ENCODE data around the gene RNF2. TPM values are rescaled to one million over a fixed set of nuclear protein-coding genes. Genes with fewer than 3 reads are reported as not detected.
"Not testable (repeated sequence)": the region's sequence is repeated elsewhere in the genome, so short reads cannot be mapped to it uniquely, and the experiment has no call there.

Gene RNF2
- 17.1 and 18.8 TPM in 2 replicates for total RNA-seq (2014; rRNA removed; shearing (Covaris generic))

- DNase-seq (ENCODE audit: low spot score): peak; percentile 55
Observed at GRCh38 chr1:185044981-185045813, at the start of gene RNF2. Gene RNF2, plus strand, starts transcription at chr1:185045558. Its CDS starts 41,996 bp downstream, at chr1:185087554.

- not testable (repeated sequence) for DNase-seq (ENCODE audit: low spot score)
Observed at GRCh38 chr1:184999974-185000373, 45.4 kb upstream of the RNF2 start.

- DNase-seq (ENCODE audit: low spot score): not testable (repeated sequence)
Observed at GRCh38 chr1:185001312-185001880, 44.0 kb upstream of the RNF2 start.

DNA sequence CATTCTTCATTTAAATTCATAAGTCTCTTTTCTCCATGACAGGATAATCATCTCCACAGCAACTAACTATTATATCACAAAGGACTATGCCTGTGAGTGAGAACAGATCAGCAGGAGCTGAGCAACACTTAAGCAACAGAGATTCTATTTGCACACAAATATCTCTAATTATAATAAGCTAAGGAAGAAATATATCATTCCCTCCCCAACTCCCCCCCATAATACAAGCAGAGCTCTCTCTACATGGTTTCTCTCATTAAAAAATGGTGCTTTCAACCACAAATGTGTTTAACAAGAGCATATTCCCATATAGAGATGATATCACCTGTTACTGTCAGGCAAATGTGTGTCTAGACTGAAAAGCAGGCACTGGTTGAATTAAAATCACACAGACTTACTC, 36.5 kb upstream of the RNF2 start:
- no peak for DNase-seq (ENCODE audit: low spot score)

- DNase-seq (ENCODE audit: low spot score): no peak
Observed at GRCh38 chr1:185010361-185010760, 35.0 kb upstream of the RNF2 start.

- DNase-seq (ENCODE audit: low spot score): no peak
Observed at GRCh38 chr1:185014941-185015340, 30.4 kb upstream of the RNF2 start.

GRCh38 chr1:185015631-185016030, 29.7 kb upstream of the RNF2 start:
- DNase-seq (ENCODE audit: low spot score): no peak

GRCh38 chr1:185016880-185017279, 28.5 kb upstream of the RNF2 start:
- peak; percentile 40 for DNase-seq (ENCODE audit: low spot score)

DNA sequence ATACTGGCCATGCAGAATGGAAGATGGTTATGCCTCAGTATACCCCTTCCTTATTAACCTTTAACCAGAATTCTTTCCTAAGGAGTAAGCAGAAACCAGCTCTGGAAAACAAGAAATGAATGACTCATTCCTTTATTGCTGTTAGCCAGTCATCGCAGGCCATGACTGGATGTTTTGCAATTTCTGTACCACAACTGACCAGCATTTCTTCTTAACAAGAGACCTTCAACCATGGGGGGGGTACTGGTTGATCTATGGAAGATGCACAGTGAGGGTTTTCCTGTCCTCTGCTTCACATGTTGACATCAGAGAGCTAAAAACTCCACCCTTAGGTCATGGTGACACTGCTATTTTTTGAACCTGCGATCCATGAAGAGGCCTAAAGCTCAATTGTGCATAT, 28.0 kb upstream of the RNF2 start:
- peak; percentile 90 for DNase-seq (ENCODE audit: low spot score)

- no peak for DNase-seq (ENCODE audit: low spot score)
Observed at GRCh38 chr1:185017966-185018365, 27.4 kb upstream of the RNF2 start.

GRCh38 chr1:185027252-185027882, 18.0 kb upstream of the RNF2 start:
- DNase-seq (ENCODE audit: low spot score): no peak

GRCh38 chr1:185033686-185034085, 11.7 kb upstream of the RNF2 start:
- DNase-seq (ENCODE audit: low spot score): no peak

GRCh38 chr1:185035258-185035657, 10.1 kb upstream of the RNF2 start:
- no peak for DNase-seq (ENCODE audit: low spot score)

GRCh38 chr1:185038813-185039376, 6.5 kb upstream of the RNF2 start:
- DNase-seq (ENCODE audit: low spot score): no peak

DNA sequence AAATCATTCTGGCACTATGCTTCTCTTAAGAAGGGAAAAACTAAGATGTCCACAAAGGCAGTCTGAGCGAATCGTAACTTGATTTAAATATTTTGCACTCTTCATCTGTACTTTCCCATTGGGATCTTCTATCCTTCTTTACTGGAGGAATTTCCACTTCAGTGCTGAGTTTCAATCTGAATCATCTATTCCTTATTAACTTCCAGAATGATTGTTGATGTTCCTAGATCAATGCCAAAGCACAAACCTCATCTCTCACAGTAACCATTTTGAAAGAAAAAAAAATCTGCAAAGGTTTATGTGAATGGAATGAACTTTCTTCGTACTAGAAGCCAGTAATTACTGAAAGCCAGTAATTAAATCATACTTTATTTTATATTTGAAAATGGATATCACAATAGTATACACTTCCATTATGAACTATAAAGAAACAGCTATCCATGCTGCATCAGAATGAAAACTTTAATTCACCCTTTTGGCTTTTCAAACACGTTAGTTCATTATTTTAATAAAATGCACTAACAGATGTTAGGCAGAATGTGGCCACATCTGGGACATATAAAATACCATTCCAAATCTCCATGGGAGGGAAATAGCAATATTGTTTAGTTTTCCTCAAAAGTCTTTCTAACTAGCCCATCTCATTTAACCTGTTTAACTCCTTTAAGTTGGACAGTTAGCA, 5.5 kb upstream of the RNF2 start:
- DNase-seq (ENCODE audit: low spot score): no peak

- DNase-seq (ENCODE audit: low spot score): no peak
Observed at GRCh38 chr1:185040408-185040735, 5.0 kb upstream of the RNF2 start.

- DNase-seq (ENCODE audit: low spot score): no peak
Observed at GRCh38 chr1:185041742-185042141, 3.6 kb upstream of the RNF2 start.

DNA sequence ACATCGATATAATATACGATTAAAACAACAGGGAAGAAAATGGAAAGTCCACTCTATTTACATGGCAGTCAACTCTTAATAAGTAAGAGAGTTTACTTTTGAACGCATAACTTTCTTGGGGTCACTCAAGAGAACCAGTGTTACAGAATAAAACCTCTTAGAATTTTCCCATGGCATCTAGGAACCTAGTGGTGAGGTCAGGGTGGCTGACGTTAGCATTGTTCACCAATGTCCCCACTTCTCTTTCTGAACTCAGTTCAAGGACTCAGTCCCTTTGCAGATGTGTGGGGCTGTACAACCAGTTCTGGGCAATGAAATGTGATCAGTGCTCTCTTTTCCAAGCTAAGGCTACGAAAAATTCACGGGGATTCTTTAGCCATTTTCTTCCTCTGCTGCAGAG, 2.6 kb upstream of the RNF2 start:
- no peak for DNase-seq (ENCODE audit: low spot score)

- DNase-seq (ENCODE audit: low spot score): no peak
Observed at GRCh38 chr1:185044387-185044786, 971 bp upstream of the RNF2 start.

DNA sequence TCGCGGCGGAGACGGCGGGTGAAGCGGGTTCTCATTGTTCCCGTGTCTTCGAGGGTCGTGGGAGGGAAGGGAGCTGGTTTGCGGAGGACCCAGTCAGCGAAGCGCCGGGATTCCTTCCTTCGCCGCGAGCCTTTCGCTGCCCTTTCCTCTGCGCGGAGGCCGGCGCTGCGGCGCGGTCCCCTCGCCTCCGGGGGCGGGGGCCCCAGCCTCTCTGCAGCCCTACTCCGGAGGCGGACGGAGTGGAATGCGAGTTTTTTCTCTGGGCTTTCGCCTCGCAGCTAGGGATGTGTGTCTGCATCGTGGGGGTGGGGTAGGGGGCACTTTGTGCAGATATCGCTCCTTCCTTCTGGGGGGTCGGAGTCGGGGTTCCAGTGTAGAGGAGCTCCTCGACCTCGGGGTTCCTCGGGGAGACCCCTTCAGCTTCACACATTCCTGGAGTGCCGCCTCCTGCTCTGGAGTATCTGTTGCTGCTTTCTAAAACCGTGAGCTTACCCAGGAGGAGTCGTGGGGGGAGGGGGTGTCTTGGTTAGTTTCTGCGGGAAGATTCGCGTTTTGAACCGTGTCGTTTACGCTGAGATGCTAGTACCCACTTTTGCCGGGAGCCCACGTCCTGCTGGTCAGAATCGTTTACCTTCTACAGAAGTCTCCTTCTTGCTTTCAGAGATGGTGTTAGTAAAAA, 595 bp downstream of the RNF2 start:
- peak; percentile 43 for DNase-seq (ENCODE audit: low spot score)

GRCh38 chr1:185046668-185047067, 1.3 kb downstream of the RNF2 start:
- DNase-seq (ENCODE audit: low spot score): no peak

- no peak for DNase-seq (ENCODE audit: low spot score)
Observed at GRCh38 chr1:185049670-185050069, 4.3 kb downstream of the RNF2 start.
